NT2/D1 (cell line): ENCODE data around the gene BDH2.

Experiments used
- SUZ12 ChIP-seq: IDR thresholded peaks from 2 replicates; pipeline ENCODE4 v1.6.1; 2011; ENCODE audit not compliant: insufficient read length, insufficient read depth; ENCODE audit errors: extremely low read depth
- YY1 ChIP-seq: IDR thresholded peaks from 2 replicates; pipeline ENCODE4 v1.6.1; 2011; ENCODE audit not compliant: insufficient read length, insufficient read depth
- ZNF274 ChIP-seq: IDR thresholded peaks from 2 replicates; pipeline ENCODE4 v1.6.1; 2011; ENCODE audit warnings: mild to moderate bottlenecking, low read depth, low read length

- TF ChIP-seq ZNF274, result no peak
- TF ChIP-seq YY1, result no peak
- no peak for TF ChIP-seq SUZ12
Measured at GRCh38 chr4:103098756-103099440, 736 bp downstream of the BDH2 start.
